Measurements from ENCODE around the gene RAD51B.

Gene RAD51B

DNA sequence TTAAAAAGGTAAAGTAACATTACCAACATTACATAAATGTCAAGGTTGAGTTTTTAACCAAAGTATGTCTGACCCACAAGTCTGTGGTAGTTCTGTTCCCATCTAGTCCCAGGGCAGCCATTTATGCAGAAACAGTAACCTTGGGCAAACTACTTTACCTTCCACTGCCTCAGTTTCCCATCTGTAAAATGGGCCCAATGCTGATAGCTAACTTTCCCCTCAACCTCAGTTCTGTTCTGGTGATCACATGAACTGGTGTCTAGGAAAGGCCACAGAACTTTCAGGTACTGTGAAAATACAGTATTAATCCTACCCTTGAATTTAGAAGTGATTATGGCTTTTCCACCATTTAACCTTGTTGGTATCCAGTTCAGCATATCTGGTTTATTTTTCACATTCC, 859.7 kb downstream of the RAD51B start:
- no peak for DNase-seq (ENCODE audit: low read depth)
- no peak overlapping the region for H3K4me3 ChIP-seq (ENCODE audit: low read length)
- TF ChIP-seq CTCF (conservative IDR thresholded peaks at IDR 0.05; ENCODE audit: low read depth, low read length): no peak

DNA sequence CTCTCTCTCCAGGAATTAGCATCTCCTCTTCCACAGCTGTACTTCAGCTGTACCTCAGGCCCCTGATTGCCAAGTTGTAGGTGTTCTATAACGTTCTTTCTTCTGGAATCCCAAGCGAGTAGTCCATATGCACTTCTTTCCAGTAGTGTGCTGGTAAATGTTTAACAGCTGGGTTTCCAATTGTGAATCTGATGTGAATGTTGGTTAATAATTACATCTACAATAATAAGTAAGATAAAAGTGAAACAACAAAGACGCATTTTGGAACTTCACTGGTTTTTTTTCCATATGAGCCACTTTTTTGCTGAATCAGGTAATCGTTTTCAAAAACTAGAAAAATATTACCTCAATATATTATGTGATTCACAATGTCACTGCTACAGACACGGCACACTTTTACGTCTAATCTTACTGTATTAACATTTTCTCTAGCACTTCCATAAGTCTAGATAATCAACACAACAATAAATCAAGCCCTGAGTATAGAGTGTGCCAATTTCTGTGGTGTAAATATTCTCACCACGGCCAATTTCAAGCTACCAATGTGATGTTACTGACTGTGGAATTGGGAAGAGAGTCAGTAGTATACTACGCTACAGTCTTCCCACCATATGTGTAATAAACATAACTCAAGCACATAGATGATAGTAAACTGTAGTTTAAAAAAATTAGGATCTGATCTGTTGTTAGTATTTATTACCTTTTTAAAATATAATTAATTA, 860.3 kb downstream of the RAD51B start:
- DNase-seq (ENCODE audit: low read depth): no peak
- no peak for TF ChIP-seq CTCF (conservative IDR thresholded peaks at IDR 0.05; ENCODE audit: low read depth, low read length)
- no peak overlapping the region for H3K4me3 ChIP-seq (ENCODE audit: low read length)

- DNase-seq (ENCODE audit: low read depth): no peak
- TF ChIP-seq CTCF (conservative IDR thresholded peaks at IDR 0.05; ENCODE audit: low read depth, low read length): no peak
These were observed 861.0 kb downstream of the RAD51B start for GRCh38 chr14:68680541-68681051.

DNA sequence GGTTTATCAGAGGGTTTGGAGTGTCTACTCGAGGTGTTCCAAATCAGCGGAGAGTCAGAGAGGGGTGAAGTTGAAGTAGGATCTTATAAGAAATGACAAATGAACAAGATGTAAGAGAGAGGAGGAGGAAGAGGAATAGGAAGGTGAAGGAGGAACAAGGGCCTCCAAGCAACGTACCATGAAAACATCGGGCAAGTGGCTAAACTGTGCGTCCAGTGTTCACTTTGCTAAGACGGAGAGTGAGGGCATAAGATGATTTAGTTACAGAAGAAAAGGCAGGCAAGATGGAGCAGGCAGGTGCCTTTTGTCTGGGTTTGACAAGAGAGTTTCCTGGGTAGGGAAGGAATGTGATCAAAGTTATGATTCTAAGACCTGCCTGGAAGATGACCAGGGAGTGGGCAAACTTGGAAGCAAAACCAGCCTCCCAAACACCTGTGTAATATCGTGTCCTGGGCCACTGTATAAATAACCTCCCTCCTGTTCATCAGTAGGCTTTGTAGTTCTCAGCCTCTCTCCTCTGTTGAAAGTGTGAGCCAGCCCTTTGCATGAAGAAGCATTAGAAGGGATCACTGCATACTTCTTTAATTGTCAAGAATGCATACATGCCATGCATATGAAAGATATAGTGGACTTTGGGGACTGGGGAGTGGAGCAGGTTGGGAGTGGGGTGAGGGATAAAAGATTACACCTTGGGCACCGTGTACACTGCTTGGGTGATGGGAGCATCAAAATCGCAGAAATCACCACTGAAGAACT, 861.9 kb downstream of the RAD51B start:
- no peak for DNase-seq (ENCODE audit: low read depth)
- no peak overlapping the region for H3K4me3 ChIP-seq (ENCODE audit: low read length)
- no peak for TF ChIP-seq CTCF (conservative IDR thresholded peaks at IDR 0.05; ENCODE audit: low read depth, low read length)

More at GRCh38 chr14:68680541-68681051, 861.0 kb downstream of the RAD51B start:
- H3K4me3 ChIP-seq (ENCODE audit: low read length): no peak overlapping the region

- TF ChIP-seq CTCF (conservative IDR thresholded peaks at IDR 0.05; ENCODE audit: low read depth, low read length): no peak
- no peak overlapping the region for H3K4me3 ChIP-seq (ENCODE audit: low read length)
- DNase-seq (ENCODE audit: low read depth): peak; percentile 90
These were observed 862.9 kb downstream of the RAD51B start for GRCh38 chr14:68682166-68683103.

GRCh38 chr14:68683326-68683725, 863.7 kb downstream of the RAD51B start:
- no peak overlapping the region for H3K4me3 ChIP-seq (ENCODE audit: low read length)
- no peak for TF ChIP-seq CTCF (conservative IDR thresholded peaks at IDR 0.05; ENCODE audit: low read depth, low read length)
- no peak for DNase-seq (ENCODE audit: low read depth)
